ENCODE data around the gene NBAS.

Gene NBAS

DNA sequence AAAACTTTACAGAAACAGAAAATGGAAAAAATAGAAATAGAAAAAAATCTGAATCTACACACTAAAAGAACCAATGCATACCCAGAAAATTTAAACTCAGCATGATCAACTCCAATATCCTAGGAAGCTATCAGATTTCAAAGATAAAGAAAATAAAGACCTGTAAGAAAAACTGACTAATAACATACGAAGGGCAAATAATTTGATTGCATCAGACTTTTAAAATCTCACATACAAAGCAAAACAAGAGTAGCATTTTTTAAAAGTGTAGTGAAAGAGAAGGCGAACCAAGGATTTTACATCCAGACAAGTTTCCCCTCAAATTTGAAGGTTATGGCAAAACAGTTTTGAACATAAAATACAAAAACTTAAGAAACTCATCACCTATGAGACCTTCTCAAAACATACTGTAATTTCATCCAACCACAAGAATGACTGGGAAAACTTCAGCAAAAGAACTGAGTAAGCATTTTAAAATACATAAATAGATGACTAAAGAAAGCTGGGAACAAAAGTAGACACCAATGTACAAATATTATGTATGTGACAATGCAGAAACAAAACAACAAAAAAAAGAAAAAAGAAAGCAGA is 54.8 kb downstream of the NBAS start:
- Histone ChIP-seq H3K36me3 (ENCODE audit: control insufficient read depth in 2 of 2, insufficient read depth in 1 of 2, low read length in 2 of 2) (peaks cover 0 to 9% of the 10 kb centered on the region in 2 experiments; a peak in 1 of 3 replicates), H3K9me3 (ENCODE audit: control insufficient read depth, insufficient read depth, low read depth, low read length) (no peaks in the 10 kb centered on the region), H3K27ac (ENCODE audit: extremely low read depth, low read depth, low read length) (no peak overlapping the region), H3K4me3 (ENCODE audit: low read depth, low read length) (no peak overlapping the region), H3K4me1 (ENCODE audit: control insufficient read depth, insufficient read depth, low read length) (no peaks in the 10 kb centered on the region; the same call in 1 of the 2 replicates)
- POLR2A ChIA-PET, result no interaction called here
- no peak for TF ChIP-seq ZNF24 (tag by site-specific recombination; IDR thresholded peaks at IDR 0.05)
- no peak for TF ChIP-seq ZNF548 (tag by site-specific recombination; IDR thresholded peaks at IDR 0.05)
- TF ChIP-seq, protein P1, sequence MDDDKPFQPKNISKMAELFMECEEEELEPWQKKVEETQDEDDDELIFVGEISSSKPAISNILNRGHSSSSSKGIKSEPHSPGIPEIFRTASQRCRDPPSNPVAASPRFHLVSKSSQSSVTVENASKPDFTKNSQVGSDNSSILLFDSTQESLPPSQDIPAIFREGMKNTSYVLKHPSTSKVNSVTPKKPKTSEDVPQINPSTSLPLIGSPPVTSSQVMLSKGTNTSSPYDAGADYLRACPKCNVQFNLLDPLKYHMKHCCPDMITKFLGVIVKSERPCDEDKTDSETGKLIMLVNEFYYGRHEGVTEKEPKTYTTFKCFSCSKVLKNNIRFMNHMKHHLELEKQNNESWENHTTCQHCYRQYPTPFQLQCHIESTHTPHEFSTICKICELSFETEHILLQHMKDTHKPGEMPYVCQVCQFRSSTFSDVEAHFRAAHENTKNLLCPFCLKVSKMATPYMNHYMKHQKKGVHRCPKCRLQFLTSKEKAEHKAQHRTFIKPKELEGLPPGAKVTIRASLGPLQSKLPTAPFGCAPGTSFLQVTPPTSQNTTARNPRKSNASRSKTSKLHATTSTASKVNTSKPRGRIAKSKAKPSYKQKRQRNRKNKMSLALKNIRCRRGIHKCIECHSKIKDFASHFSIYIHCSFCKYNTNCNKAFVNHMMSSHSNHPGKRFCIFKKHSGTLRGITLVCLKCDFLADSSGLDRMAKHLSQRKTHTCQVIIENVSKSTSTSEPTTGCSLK (tag by site-specific recombination; IDR thresholded peaks at IDR 0.05), result no peak
- TF ChIP-seq, protein P2, sequence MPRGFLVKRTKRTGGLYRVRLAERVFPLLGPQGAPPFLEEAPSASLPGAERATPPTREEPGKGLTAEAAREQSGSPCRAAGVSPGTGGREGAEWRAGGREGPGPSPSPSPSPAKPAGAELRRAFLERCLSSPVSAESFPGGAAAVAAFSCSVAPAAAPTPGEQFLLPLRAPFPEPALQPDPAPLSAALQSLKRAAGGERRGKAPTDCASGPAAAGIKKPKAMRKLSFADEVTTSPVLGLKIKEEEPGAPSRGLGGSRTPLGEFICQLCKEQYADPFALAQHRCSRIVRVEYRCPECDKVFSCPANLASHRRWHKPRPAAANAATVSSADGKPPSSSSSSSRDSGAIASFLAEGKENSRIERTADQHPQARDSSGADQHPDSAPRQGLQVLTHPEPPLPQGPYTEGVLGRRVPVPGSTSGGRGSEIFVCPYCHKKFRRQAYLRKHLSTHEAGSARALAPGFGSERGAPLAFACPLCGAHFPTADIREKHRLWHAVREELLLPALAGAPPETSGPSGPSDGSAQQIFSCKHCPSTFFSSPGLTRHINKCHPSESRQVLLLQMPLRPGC (tag by site-specific recombination; IDR thresholded peaks at IDR 0.05), result no peak
- TF ChIP-seq, protein P3, sequence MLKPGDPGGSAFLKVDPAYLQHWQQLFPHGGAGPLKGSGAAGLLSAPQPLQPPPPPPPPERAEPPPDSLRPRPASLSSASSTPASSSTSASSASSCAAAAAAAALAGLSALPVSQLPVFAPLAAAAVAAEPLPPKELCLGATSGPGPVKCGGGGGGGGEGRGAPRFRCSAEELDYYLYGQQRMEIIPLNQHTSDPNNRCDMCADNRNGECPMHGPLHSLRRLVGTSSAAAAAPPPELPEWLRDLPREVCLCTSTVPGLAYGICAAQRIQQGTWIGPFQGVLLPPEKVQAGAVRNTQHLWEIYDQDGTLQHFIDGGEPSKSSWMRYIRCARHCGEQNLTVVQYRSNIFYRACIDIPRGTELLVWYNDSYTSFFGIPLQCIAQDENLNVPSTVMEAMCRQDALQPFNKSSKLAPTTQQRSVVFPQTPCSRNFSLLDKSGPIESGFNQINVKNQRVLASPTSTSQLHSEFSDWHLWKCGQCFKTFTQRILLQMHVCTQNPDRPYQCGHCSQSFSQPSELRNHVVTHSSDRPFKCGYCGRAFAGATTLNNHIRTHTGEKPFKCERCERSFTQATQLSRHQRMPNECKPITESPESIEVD (tag by site-specific recombination; IDR thresholded peaks at IDR 0.05), result peak; percentile 40; the same call in 1 of the 2 replicates
- TF ChIP-seq ZNF426 (tag by site-specific recombination; IDR thresholded peaks at IDR 0.05), result no peak
- TF ChIP-seq ZFP37 (tag by site-specific recombination; IDR thresholded peaks at IDR 0.05), result no peak
- CTCF ChIA-PET, result no interaction called here

DNA sequence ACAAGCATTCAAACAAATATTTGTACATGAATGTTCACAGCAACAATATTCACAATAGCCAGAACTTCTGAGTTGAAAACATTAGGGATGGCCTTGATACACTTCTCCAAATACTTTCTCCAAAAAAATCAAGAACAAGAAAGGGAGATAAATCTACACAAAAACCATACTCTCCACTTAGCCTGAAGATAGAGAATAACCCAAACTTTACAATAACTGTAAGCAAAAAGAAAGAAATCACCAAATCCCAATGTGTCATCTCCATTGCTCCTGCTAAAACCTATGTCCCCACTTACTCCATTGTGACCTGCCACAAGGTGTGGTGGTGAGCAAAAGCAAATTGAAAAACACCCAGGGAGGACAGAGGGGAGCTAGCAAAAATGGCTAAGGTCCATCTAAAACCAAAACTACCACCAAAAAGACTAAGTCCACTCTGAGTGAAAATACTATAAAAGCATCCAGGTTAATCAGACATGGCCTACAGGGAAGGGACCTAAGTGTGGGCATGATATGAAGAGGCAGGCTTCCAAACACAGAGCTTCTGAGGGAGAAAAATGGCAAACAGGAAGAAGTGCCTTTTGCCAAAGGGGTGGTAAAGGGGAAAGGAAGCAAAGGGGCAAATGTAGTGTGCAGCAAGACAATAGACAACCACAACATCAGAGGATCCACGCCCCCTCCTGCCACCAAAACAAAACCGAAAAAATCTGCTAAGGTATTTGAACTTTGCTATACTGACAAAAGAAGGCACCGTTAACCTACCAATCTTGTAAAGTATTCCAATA is 56.1 kb downstream of the NBAS start:
- POLR2A ChIA-PET, result no interaction called here
- Histone ChIP-seq H3K9me3 (ENCODE audit: control insufficient read depth, insufficient read depth, low read depth, low read length) (no peaks in the 10 kb centered on the region), H3K4me3 (ENCODE audit: low read depth, low read length) (no peak overlapping the region), H3K4me1 (ENCODE audit: control insufficient read depth, insufficient read depth, low read length) (no peaks in the 10 kb centered on the region; the same call in 1 of the 2 replicates), H3K27ac (ENCODE audit: extremely low read depth, low read depth, low read length) (no peak overlapping the region), H3K36me3 (ENCODE audit: control insufficient read depth in 2 of 2, insufficient read depth in 1 of 2, low read length in 2 of 2) (peaks cover 0 to 9% of the 10 kb centered on the region in 2 experiments; a peak in 1 of 3 replicates)
- no peak for TF ChIP-seq ZNF223 (tag by site-specific recombination; IDR thresholded peaks at IDR 0.05)
- no peak for TF ChIP-seq SP7 (tag by site-specific recombination; IDR thresholded peaks at IDR 0.05)
- TF ChIP-seq SCRT2 (tag by site-specific recombination; IDR thresholded peaks at IDR 0.05), result no peak
- no peak for TF ChIP-seq YY1 (tag by site-specific recombination; IDR thresholded peaks at IDR 0.05)
- no peak for TF ChIP-seq BCL11A (tag by site-specific recombination; IDR thresholded peaks at IDR 0.05; ENCODE audit: low read depth)
- TF ChIP-seq ZNF416 (tag by site-specific recombination; IDR thresholded peaks at IDR 0.05), result no peak
- TF ChIP-seq ZBTB20 (tag by site-specific recombination; IDR thresholded peaks at IDR 0.05), result no peak
- no peak for TF ChIP-seq ZNF544 (tag by site-specific recombination; IDR thresholded peaks at IDR 0.05)
- TF ChIP-seq ZBTB48 (tag by site-specific recombination; IDR thresholded peaks at IDR 0.05), result no peak
- no peak for TF ChIP-seq KLF1 (tag by site-specific recombination; IDR thresholded peaks at IDR 0.05)
- no peak for TF ChIP-seq ZBTB7A (tag by site-specific recombination; IDR thresholded peaks at IDR 0.05; ENCODE audit: low read depth)
- TF ChIP-seq, protein P4, sequence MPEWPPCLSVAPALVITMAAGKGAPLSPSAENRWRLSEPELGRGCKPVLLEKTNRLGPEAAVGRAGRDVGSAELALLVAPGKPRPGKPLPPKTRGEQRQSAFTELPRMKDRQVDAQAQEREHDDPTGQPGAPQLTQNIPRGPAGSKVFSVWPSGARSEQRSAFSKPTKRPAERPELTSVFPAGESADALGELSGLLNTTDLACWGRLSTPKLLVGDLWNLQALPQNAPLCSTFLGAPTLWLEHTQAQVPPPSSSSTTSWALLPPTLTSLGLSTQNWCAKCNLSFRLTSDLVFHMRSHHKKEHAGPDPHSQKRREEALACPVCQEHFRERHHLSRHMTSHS (tag by site-specific recombination; IDR thresholded peaks at IDR 0.05), result no peak
- no peak for TF ChIP-seq ZNF670 (tag by site-specific recombination; IDR thresholded peaks at IDR 0.05; ENCODE audit: low read depth)
- TF ChIP-seq, protein P5, sequence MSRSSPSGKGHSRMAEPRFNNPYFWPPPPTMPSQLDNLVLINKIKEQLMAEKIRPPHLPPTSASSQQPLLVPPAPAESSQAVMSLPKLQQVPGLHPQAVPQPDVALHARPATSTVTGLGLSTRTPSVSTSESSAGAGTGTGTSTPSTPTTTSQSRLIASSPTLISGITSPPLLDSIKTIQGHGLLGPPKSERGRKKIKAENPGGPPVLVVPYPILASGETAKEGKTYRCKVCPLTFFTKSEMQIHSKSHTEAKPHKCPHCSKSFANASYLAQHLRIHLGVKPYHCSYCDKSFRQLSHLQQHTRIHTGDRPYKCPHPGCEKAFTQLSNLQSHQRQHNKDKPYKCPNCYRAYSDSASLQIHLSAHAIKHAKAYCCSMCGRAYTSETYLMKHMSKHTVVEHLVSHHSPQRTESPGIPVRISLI (tag by site-specific recombination; IDR thresholded peaks at IDR 0.05), result no peak
- TF ChIP-seq MEIS1 (CRISPR knock-in tag; IDR thresholded peaks at IDR 0.05; ENCODE audit: borderline replicate concordance), result no peak
- CTCF ChIA-PET, result interaction anchor here (0.7 kb wide), 2 partner anchors 10 to 575 kb away, joined by 4 to 5 read pairs; no protein-coding TSS in a partner anchor
